Measurements from ENCODE around the gene YIPF7.

The YIPF7 gene

DNA sequence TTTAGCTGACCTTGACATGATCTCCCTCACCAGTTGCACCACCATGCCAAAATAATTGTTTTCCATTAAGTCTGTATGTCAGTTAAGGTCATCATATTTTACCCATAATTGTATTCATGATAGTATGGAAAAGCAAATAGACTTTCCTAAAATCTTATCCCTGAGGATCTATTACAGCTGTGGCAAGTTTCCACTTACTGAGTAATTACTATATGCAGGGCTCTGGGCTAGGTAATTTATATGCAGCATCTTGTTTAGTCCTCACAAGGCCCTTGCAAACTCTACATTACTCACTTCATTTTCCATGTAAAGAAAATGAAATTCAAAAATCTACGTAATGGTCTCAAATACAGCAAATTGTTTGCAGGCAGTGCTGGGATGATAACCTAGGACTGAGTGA is 34.8 kb downstream of the YIPF7 start:
- DNase-seq = no peak

DNA sequence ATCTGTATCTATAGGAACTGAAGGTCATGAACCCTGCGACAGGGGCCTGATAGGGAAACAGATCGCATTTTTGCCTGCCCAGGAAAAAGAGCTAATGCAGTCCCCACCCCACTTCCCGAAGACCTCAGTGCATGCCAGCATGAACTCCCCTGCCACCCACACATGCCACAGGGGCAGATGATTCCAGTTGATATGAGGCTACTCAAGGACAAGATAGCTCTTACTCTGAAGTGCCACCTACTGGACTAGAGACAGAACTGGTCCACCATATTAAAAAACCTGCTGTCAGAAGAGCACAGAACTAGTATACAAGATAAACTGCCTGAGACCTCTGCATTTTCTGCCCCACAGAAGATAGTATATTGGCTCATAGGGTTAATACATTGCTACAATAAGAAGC is 68.0 kb downstream of the YIPF7 start:
- no peak for DNase-seq

GRCh38 chr4:44580231-44580630 is 71.2 kb downstream of the YIPF7 start:
- DNase-seq = no peak

DNA sequence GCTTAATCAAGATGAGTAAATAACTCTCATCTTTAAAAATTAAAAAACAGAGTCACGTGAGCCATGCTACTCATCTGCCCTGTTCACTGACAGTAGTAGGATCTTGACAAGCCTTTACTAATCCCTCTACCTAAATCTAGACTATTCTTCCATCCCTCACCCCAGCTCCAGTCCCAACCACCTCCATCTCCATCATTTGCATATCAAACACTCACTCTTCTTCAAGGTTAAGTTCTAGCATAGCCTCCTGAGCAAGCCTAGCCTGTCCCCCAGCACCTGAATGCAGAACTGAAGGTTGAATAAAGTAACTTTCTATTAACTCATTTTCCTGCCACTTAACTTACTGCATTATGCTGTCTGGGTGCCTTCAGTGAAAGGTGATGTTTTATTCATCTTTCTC is 72.5 kb downstream of the YIPF7 start:
- no peak for DNase-seq
